Measurements from ENCODE around the gene CNTNAP2.

CNTNAP2 gene

DNA sequence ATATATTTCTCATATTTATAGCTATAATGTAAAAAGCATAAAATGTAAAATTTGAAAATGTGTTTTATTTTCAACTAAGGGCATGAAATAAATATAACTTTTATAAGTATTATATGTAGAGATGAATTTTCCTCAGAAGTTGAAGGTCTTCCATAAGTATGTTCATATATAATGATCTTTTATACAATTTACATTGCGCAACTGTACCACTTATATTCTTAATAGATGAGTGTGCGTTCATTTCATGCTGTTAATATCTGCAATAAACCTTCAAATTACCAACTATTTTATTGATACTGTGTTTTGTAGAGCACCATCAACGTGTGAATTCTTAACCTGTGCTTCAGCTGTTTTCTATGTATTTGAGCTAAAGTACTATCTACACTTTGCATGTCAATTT lies 285.3 kb downstream of the CNTNAP2 start:
- Histone ChIP-seq H4K20me1 (no peaks in the 10 kb centered on the region), H3K9ac (no peak overlapping the region), H3K27ac (no peak overlapping the region), H3K4me2 (no peak overlapping the region), H3K27me3 (no peaks in the 10 kb centered on the region), H3K4me1 (no peaks in the 10 kb centered on the region), H3K9me3 (0 out of 2 replicates have a peak, but pooled peaks cover 3% of the 10 kb centered on the region), H3K36me3 (no peaks in the 10 kb centered on the region), H3K4me3 (no peak overlapping the region)
- no peak for TF ChIP-seq Cebpa-rat (IDR thresholded peaks at IDR 0.05)

GRCh38 chr7:146405737-146406136 lies 289.1 kb downstream of the CNTNAP2 start:
- Histone ChIP-seq H3K36me3 (no peaks in the 10 kb centered on the region), H3K4me2 (no peak overlapping the region), H3K27ac (no peak overlapping the region), H3K9ac (no peak overlapping the region), H3K4me3 (no peak overlapping the region), H4K20me1 (no peaks in the 10 kb centered on the region), H3K27me3 (no peaks in the 10 kb centered on the region), H3K4me1 (no peaks in the 10 kb centered on the region), H3K9me3 (0 out of 2 replicates have a peak, but pooled peaks cover 3% of the 10 kb centered on the region)
- no peak for TF ChIP-seq Cebpa-rat (IDR thresholded peaks at IDR 0.05)

GRCh38 chr7:146411975-146412374 lies 295.4 kb downstream of the CNTNAP2 start:
- Histone ChIP-seq H3K27me3 (no peaks in the 10 kb centered on the region), H4K20me1 (no peaks in the 10 kb centered on the region), H3K4me3 (no peak overlapping the region), H3K36me3 (no peaks in the 10 kb centered on the region), H3K9me3 (no peaks in the 10 kb centered on the region), H3K9ac (no peak overlapping the region), H3K27ac (no peak overlapping the region), H3K4me1 (peaks cover 23% of the 10 kb centered on the region), H3K4me2 (no peak overlapping the region)
- no peak for TF ChIP-seq Cebpa-rat (IDR thresholded peaks at IDR 0.05)

DNA sequence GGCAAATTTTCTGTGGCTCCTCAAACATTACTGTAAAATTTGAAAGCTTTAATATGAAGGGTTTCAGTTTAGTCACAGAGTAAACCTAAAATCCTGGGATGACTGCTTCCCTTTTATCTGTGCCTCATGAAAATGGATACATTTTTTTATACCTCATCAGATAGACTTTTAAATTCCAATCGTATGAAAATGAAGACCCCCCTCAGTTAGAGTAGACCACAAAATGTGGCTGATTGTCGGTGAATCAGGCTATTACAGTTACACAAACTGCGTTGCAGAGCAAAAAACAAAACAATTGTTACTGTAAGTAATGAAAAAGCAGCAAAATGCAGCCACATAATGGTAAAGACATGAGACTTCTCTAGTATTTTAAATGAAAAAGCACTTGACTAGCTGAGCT lies 296.2 kb downstream of the CNTNAP2 start:
- Histone ChIP-seq H3K27ac (no peak overlapping the region), H3K9ac (no peak overlapping the region), H3K4me2 (no peak overlapping the region)

DNA sequence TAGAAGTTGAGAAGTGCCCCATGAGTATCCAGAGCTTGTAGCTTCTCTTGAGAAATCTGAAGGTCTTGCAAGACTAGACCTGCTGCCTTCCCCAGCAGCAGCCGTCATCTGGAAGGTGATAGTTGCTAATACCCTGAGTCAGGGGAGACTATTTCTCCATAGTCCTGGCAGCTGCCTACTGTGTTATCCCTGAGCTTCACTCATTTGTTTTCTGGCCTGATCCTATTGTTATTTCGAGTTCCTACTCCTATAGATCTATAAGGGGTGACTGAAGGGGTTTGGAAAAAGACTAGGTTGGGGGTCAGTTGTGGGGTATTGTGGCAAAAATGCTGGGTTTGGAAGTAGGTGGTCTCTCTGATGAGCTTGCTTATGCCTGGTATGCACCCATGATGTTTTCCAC lies 297.8 kb downstream of the CNTNAP2 start:
- H3K9me3 ChIP-seq: no peaks in the 10 kb centered on the region
- no peaks in the 10 kb centered on the region for H3K27me3 ChIP-seq
- no peak overlapping the region for H3K9ac ChIP-seq
- no peak overlapping the region for H3K27ac ChIP-seq
- H3K4me3 ChIP-seq: no peak overlapping the region
- no peak for TF ChIP-seq Cebpa-rat (IDR thresholded peaks at IDR 0.05)
- no peak overlapping the region for H3K4me2 ChIP-seq
- no peaks in the 10 kb centered on the region for H4K20me1 ChIP-seq
- H3K36me3 ChIP-seq: no peaks in the 10 kb centered on the region
- peaks cover 29% of the 10 kb centered on the region for H3K4me1 ChIP-seq

More for the DNA sequence above, 296.2 kb downstream of the CNTNAP2 start:
- Histone ChIP-seq H3K9me3 (no peaks in the 10 kb centered on the region), H3K27me3 (no peaks in the 10 kb centered on the region), H4K20me1 (no peaks in the 10 kb centered on the region), H3K4me3 (no peak overlapping the region), H3K4me1 (peaks cover 29% of the 10 kb centered on the region), H3K36me3 (no peaks in the 10 kb centered on the region)
- no peak for TF ChIP-seq Cebpa-rat (IDR thresholded peaks at IDR 0.05)

DNA sequence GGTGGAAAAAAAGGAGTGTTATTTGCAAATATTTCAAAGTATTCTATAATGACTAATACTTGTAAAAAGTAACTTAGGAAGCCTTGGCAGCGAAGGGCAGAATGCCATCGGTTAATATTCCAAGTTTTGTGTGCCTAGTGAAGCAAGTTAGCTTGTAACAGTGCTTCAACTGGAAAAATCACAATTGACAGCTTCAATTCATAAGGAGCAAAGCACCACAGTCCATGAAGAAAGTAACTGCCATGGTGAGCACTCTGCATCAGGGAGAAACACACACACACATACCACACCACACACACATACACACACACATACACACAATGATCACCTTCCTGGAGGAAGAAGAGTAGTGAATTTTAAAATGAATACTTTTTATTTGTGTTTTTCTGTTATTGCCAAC lies 298.3 kb downstream of the CNTNAP2 start:
- no peak overlapping the region for H3K9ac ChIP-seq
- no peaks in the 10 kb centered on the region for H3K9me3 ChIP-seq
- H3K27me3 ChIP-seq: no peaks in the 10 kb centered on the region
- no peak overlapping the region for H3K4me2 ChIP-seq
- H3K4me1 ChIP-seq: peaks cover 29% of the 10 kb centered on the region
- no peaks in the 10 kb centered on the region for H3K36me3 ChIP-seq
- no peak for TF ChIP-seq Cebpa-rat (IDR thresholded peaks at IDR 0.05)
- no peak overlapping the region for H3K27ac ChIP-seq
- H3K4me3 ChIP-seq: no peak overlapping the region
- no peaks in the 10 kb centered on the region for H4K20me1 ChIP-seq

DNA sequence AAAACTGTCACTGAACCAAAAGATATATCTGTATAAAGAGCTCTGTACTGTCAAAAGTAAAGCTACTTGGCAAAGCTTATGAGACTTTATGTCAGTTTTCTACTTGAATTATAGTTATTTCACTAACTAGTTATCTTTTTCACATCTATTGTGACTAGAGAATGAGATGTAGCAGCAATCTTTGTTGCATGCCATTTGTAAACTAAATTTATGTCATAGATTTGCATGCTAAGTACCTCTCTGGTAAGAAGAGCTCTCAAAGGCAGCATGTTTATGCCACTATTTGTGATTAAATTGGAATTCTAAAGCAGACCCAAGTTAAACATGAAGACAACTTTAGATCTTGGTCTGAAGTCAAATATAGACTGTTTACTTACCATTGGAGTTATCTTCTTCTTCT lies 300.6 kb downstream of the CNTNAP2 start:
- no peaks in the 10 kb centered on the region for H3K9me3 ChIP-seq
- peak overlapping the region; percentile 33 for H3K4me2 ChIP-seq
- H3K4me1 ChIP-seq: peaks cover 29% of the 10 kb centered on the region
- no peaks in the 10 kb centered on the region for H4K20me1 ChIP-seq
- H3K36me3 ChIP-seq: no peaks in the 10 kb centered on the region
- TF ChIP-seq Cebpa-rat (IDR thresholded peaks at IDR 0.05): no peak
- no peak overlapping the region for H3K4me3 ChIP-seq
- H3K27me3 ChIP-seq: no peaks in the 10 kb centered on the region
- no peak overlapping the region for H3K9ac ChIP-seq
- H3K27ac ChIP-seq: no peak overlapping the region

DNA sequence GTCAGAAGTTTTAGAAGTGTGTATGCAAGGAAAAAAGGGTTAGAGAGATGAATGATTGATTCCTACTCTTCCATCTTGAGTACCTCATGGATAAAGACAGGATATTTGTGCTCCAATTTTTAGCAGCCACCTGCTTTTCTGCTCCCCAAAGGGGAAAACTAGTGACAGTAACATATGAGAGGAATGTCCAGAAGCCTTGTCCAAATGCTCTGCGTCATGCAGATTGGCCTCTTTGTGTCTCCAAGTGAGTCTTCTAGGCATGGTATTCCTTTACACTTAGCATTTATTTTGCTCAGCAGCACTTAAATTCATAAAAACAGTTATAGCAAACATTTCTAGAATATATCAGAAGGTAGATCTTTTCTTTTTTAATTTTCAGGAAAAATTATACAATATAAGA lies 306.8 kb downstream of the CNTNAP2 start:
- Histone ChIP-seq H3K36me3 (no peaks in the 10 kb centered on the region), H3K27me3 (no peaks in the 10 kb centered on the region), H3K9me3 (no peaks in the 10 kb centered on the region), H3K27ac (no peak overlapping the region), H3K4me3 (no peak overlapping the region), H4K20me1 (no peaks in the 10 kb centered on the region), H3K9ac (no peak overlapping the region), H3K4me1 (no peaks in the 10 kb centered on the region), H3K4me2 (no peak overlapping the region)
- TF ChIP-seq Cebpa-rat (IDR thresholded peaks at IDR 0.05): no peak

GRCh38 chr7:146424084-146424483 lies 307.5 kb downstream of the CNTNAP2 start:
- Histone ChIP-seq H3K36me3 (no peaks in the 10 kb centered on the region), H3K9ac (no peak overlapping the region), H3K27me3 (no peaks in the 10 kb centered on the region), H3K4me1 (no peaks in the 10 kb centered on the region), H3K9me3 (peaks cover 4% of the 10 kb centered on the region), H3K4me3 (no peak overlapping the region), H3K4me2 (no peak overlapping the region), H4K20me1 (no peaks in the 10 kb centered on the region), H3K27ac (no peak overlapping the region)
- no peak for TF ChIP-seq Cebpa-rat (IDR thresholded peaks at IDR 0.05)

- TF ChIP-seq Cebpa-rat (IDR thresholded peaks at IDR 0.05): no peak
- Histone ChIP-seq H3K4me2 (no peak overlapping the region), H3K27ac (no peak overlapping the region), H3K9me3 (peaks cover 13% of the 10 kb centered on the region), H3K4me3 (no peak overlapping the region), H3K27me3 (no peaks in the 10 kb centered on the region), H3K9ac (no peak overlapping the region), H3K36me3 (no peaks in the 10 kb centered on the region), H4K20me1 (no peaks in the 10 kb centered on the region), H3K4me1 (no peaks in the 10 kb centered on the region)
Observed at GRCh38 chr7:146433501-146433900, 316.9 kb downstream of the CNTNAP2 start.

- no peak for TF ChIP-seq Cebpa-rat (IDR thresholded peaks at IDR 0.05)
- no peaks in the 10 kb centered on the region for H3K27me3 ChIP-seq
- no peaks in the 10 kb centered on the region for H4K20me1 ChIP-seq
- H3K36me3 ChIP-seq: no peaks in the 10 kb centered on the region
- peaks cover 40% of the 10 kb centered on the region for H3K9me3 ChIP-seq
- no peak overlapping the region for H3K9ac ChIP-seq
- peaks cover 43% of the 10 kb centered on the region for H3K4me1 ChIP-seq
- no peak overlapping the region for H3K4me2 ChIP-seq
- no peak overlapping the region for H3K27ac ChIP-seq
- H3K4me3 ChIP-seq: no peak overlapping the region
Observed at GRCh38 chr7:146443102-146443501, 326.5 kb downstream of the CNTNAP2 start.
